ENCODE data around the gene BCAN. TPM values are rescaled to one million over a fixed set of nuclear protein-coding genes. Genes with fewer than 3 reads are reported as not detected.
A peak's percentile ranks its signal among the peaks of the same experiment; 100 is the strongest.

Gene BCAN
- total RNA-seq, 1 experiment from 2014 or later: 3.6 TPM

GRCh38 chr1:156698995-156699394 lies 57.1 kb downstream of the BCAN start:
- H3K4me1 Mint-ChIP-seq: peaks cover 36% of the 10 kb centered on the region
- H3K27ac Mint-ChIP-seq: peak overlapping the region; percentile 79
- H3K4me3 Mint-ChIP-seq: no peak overlapping the region
- peaks cover 38% of the 10 kb centered on the region for H3K36me3 Mint-ChIP-seq
- CTCF ChIA-PET: interaction anchor here (0.5 to 25.2 kb wide), 3 partner anchors 11 to 53 kb away, joined by 3 to 1553 read pairs (median 17); no protein-coding TSS in a partner anchor
- TF ChIP-seq TEAD4 (CRISPR knock-in tag; IDR thresholded peaks at IDR 0.05) (no peak), KAT7 (CRISPR knock-in tag; IDR thresholded peaks at IDR 0.05; ENCODE audit: borderline replicate concordance) (no peak), ATF1 (CRISPR knock-in tag; IDR thresholded peaks at IDR 0.05) (no peak), ZNF512 (CRISPR knock-in tag; IDR thresholded peaks at IDR 0.05; ENCODE audit: borderline replicate concordance) (no peak), HMGA2 (CRISPR knock-in tag; IDR thresholded peaks at IDR 0.05) (no peak), NR2C2 (CRISPR knock-in tag; IDR thresholded peaks at IDR 0.05) (no peak), ZNF416 (CRISPR knock-in tag; IDR thresholded peaks at IDR 0.05) (no peak), TCF7 (CRISPR knock-in tag; IDR thresholded peaks at IDR 0.05; ENCODE audit: low read depth) (no peak), SOX15 (CRISPR knock-in tag; IDR thresholded peaks at IDR 0.05) (no peak), MAX (CRISPR knock-in tag; IDR thresholded peaks at IDR 0.05) (no peak), ZNF532 (CRISPR knock-in tag; IDR thresholded peaks at IDR 0.05; ENCODE audit: borderline replicate concordance) (no peak)
- POLR2A ChIA-PET: interaction anchor here (0.7 kb wide), 2 partner anchors 9 to 177 kb away, joined by 3 read pairs; no protein-coding TSS in a partner anchor
- no peak for ATAC-seq
- peaks cover 10% of the 10 kb centered on the region for H3K27me3 Mint-ChIP-seq (ENCODE audit: low read depth)
- H3K9me3 Mint-ChIP-seq: no peaks in the 10 kb centered on the region
- no peak for DNase-seq (ENCODE audit: low spot score)

GRCh38 chr1:156700736-156701531 lies 59.0 kb downstream of the BCAN start:
- Mint-ChIP-seq H3K36me3 (peaks cover 38% of the 10 kb centered on the region), H3K4me3 (no peak overlapping the region), H3K9me3 (no peaks in the 10 kb centered on the region), H3K27me3 (ENCODE audit: low read depth) (peaks cover 23% of the 10 kb centered on the region), H3K27ac (peak overlapping the region; percentile 44; the same call in 1 of the 2 replicates), H3K4me1 (peaks cover 33% of the 10 kb centered on the region)
- ATAC-seq (no peak), DNase-seq (ENCODE audit: low spot score) (no peak)
- ChIA-PET CTCF (interaction anchor here (1.6 to 25.2 kb wide), 3 partner anchors 10 to 26 kb away, joined by 7 to 1553 read pairs (median 17); no protein-coding TSS in a partner anchor), POLR2A (interaction anchor here (0.8 to 1.4 kb wide), 2 partner anchors 11 to 51 kb away, joined by 5 to 6 read pairs; no protein-coding TSS in a partner anchor)
- TF ChIP-seq ZNF396 (CRISPR knock-in tag; IDR thresholded peaks at IDR 0.05; ENCODE audit: borderline replicate concordance) (no peak), PRDM15 (CRISPR knock-in tag; IDR thresholded peaks at IDR 0.05) (no peak), ATF1 (CRISPR knock-in tag; IDR thresholded peaks at IDR 0.05) (no peak), ZBTB21 (CRISPR knock-in tag; IDR thresholded peaks at IDR 0.05; ENCODE audit: borderline replicate concordance) (no peak), TEAD1 (CRISPR knock-in tag; IDR thresholded peaks at IDR 0.05) (no peak), ZNF532 (CRISPR knock-in tag; IDR thresholded peaks at IDR 0.05; ENCODE audit: borderline replicate concordance) (no peak), ZNF219 (CRISPR knock-in tag; IDR thresholded peaks at IDR 0.05; ENCODE audit: borderline replicate concordance) (no peak), SMAD4 (CRISPR knock-in tag; IDR thresholded peaks at IDR 0.05) (no peak), MAX (CRISPR knock-in tag; IDR thresholded peaks at IDR 0.05) (no peak), ZNF121 (CRISPR knock-in tag; IDR thresholded peaks at IDR 0.05) (no peak), NFYB (CRISPR knock-in tag; conservative IDR thresholded peaks at IDR 0.05; ENCODE audit: low read depth) (no peak)
